K562 treated with DMSO at 1 percent for 12 hours (cell line): ENCODE measurements around the gene SLCO1B3. TPM values are rescaled to one million over a fixed set of nuclear protein-coding genes. Genes with fewer than 3 reads are reported as not detected.

Source experiments
- total RNA-seq: library from RNA; unstranded; fragments of 300-600 nt; gene quantifications from 2 replicates; pipeline ENCODE4 v1.2.3, GENCODE V29; 2022; ENCODE audit not compliant: insufficient read depth

SLCO1B3 gene, protein sequence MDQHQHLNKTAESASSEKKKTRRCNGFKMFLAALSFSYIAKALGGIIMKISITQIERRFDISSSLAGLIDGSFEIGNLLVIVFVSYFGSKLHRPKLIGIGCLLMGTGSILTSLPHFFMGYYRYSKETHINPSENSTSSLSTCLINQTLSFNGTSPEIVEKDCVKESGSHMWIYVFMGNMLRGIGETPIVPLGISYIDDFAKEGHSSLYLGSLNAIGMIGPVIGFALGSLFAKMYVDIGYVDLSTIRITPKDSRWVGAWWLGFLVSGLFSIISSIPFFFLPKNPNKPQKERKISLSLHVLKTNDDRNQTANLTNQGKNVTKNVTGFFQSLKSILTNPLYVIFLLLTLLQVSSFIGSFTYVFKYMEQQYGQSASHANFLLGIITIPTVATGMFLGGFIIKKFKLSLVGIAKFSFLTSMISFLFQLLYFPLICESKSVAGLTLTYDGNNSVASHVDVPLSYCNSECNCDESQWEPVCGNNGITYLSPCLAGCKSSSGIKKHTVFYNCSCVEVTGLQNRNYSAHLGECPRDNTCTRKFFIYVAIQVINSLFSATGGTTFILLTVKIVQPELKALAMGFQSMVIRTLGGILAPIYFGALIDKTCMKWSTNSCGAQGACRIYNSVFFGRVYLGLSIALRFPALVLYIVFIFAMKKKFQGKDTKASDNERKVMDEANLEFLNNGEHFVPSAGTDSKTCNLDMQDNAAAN
- total RNA-seq, result not detected in 2 replicates

GRCh38 chr12:20810487-20810886 lies at the start of gene SLCO1B3:
TSS of gene SLCO1B3 (plus strand) at chr12:20810705. CDS start at chr12:20815739, 5,034 bp downstream.

Other genes with a start within 250 kb of the SLCO1B3 start
- gene SLCO1C1, start 115.4 kb upstream of the SLCO1B3 start, total RNA-seq, result not detected in 2 replicates